NCI-H1417 treated with DMSO at 0.1 percent for 48 hours (cell line): ENCODE results near the gene KARS1.

Experiments
- DNase-seq: peaks from one replicate; lab custom pipeline; 2025; lab: John Stamatoyannopoulos, UW

The KARS1 gene

DNA sequence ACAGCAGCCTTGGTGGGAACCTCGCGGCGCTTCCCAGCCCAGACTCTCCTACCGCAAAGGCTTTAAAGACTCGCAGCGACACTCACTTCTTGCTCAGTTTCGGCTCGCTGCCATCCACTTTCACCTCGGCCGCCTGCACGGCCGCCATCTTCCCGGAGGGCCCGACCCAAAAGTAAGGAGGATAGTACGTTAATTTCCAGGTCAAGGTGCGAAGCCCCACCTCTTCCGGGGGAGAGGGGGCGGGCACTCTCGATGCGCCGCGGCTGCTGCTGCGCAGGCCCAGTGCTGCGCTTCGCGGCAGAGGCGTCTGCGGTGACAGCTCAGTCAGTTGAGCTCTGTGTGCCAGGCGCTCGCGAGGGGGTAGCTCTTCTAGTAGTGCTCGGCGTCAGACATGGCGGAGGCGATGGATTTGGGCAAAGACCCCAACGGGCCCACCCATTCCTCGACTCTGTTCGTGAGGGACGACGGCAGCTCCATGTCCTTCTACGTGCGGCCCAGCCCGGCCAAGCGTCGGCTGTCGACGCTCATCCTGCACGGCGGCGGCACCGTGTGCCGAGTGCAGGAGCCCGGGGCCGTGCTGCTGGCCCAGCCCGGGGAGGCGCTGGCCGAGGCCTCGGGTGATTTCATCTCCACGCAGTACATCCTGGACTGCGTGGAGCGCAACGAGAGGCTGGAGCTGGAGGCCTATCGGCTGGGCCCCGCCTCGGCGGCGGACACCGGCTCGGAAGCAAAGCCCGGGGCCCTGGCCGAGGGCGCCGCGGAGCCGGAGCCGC lies at the start of gene KARS1, which contains the start of gene TERF2IP:
TSS of gene KARS1 (minus strand) at position 174 of the 773 bp plus-strand sequence. CDS start at position 148, 26 bp downstream.
TSS of gene TERF2IP (plus strand) at position 282 of the 773 bp plus-strand sequence. CDS start at position 392, 110 bp downstream.
- DNase-seq: peak; percentile 73

DNA sequence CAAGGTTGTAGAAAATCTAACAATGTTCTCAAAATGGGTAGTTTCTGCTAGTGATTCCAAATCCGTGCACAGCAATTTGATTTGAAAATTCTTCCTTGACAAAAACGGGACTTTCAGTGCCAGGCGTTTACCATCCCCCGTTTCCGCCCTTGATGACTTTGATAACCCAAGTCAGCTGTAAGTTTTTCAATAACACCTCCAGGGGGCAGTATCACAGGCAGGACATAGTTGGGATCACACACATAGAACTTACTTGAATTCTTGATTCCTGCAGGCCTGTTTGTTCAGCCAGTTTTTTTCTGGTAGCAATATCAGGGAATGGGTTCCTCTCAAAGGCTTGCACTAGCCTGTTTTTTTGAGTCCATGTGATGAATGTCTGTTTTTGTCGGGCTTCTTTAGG lies 48.2 kb upstream of the KARS1 start:
- no peak for DNase-seq

DNA sequence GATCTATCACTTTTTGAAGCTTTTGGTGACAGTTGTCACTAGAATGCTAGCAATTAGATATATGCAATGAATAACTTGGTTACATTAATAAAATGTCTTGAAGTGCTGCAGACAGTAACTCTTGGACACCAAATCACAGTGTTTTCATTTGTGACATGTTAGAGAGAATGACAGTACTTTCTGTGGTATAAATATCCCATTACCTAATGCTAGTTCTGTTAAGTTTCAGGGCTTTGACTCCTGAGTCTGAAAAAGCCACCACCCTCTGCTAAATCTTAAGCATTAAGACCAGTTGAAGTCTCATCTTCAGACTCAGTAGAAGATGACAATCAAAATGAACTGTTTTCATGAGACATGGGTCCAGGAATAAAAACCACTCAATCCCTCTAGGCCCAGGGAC lies 39.9 kb upstream of the KARS1 start:
- DNase-seq: no peak

DNA sequence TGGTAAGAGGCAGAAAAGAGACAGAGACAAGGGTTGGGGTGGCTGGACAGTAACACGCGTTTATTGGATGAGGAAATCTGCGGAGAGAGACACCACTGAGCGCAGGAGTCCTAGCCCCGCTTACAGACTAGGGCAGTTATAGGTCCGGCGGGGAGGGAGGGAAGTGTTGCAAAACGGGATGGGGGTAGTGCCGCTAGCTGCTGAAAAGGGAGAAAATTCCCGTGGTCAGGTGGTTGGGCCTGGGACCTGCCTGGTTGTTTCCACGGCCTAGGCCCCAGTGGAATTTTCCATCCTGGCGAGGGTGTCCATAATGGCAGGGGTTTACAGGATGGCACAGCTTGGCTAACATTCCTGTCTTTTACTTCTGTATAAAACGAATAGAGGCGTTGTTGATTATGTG lies 34.8 kb upstream of the KARS1 start:
- no peak for DNase-seq

DNA sequence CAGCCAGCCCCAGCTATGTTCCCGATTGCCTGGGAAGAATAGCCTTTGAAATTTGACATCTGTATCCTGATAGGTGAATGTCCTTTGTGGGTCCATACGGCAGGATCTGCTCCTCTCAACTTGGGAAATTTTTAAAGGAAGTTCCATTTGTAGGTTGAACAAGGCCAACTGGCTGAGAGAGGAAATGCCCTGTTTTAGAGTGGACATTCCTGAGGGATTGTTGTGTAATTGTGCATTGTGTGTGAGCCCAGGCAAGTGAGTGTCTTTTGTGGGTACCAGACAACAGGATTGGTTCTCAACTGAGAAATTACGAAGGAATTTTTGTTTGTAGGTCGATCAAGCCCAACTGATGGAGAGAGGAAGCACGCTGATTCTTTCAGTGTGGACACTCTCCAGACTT lies 31.9 kb upstream of the KARS1 start:
- DNase-seq: no peak

DNA sequence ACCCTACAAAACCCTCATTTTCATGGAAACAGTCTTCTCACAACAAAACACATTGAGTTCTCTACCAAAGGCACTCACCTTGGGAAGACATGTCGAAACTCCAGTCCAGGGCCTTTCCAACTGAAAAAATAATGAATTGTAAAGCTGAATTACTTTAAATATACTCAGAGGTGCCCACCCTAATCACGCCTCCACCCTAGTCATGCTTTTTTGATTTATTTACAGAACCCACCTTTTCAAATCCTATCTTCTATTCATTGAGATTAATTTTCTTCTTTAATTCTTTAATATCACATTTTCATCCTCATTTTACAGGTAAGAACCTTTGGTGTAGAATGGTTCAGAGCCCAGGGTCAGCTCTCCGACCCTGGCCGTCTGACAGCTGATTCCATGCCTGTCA lies 29.4 kb upstream of the KARS1 start, which contains the start of gene CPHXL2:
TSS of gene CPHXL2 (minus strand) at position 101 of the 400 bp plus-strand sequence. CDS start at position 91, 10 bp downstream.
- no peak for DNase-seq

DNA sequence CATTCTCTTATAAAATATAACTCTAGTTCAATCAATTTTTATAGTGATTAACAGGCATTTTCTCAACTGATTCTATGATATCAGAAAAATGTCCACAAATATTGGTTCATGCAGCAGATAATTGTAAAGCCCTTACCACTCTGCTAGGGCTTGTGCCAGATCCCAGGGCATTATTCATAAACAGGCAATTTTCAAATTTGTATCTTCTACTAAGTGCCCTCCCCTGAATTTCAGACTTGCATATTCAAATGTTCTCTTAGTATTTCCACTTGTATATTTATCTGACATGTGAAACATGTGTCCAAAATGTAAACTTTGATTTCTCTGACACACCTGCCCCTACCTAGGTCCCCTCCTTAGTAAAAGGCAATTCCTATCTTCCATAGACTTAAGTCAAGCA lies 20.0 kb upstream of the KARS1 start:
- DNase-seq: no peak

DNA sequence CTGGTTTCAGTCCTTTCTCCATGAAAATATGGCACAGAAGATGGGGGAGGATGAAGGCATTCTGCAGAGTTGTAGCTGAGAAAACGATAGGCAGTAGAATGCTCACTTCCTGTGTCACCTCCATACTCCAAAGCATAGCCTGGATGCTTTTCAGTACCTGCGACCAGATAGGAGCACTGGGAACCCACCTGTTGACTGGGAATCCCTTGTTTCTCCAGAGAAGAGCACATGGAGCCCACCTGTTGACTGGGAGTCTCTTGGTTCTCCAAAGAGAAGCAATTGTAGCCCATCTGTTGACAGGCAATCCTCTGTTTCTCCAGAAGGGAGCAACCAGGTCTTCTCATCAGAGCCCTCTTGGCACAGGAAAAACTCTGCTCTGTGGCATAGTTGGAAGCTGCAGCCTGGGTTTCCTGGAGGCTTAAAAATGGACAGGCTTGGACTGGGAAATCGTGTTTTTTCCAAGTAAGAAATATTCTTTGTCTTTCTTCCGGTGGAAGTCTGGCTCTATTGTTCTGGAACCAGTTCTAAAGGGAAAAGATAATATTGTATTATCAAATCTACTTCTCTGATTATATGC lies 13.3 kb upstream of the KARS1 start:
- DNase-seq: no peak

DNA sequence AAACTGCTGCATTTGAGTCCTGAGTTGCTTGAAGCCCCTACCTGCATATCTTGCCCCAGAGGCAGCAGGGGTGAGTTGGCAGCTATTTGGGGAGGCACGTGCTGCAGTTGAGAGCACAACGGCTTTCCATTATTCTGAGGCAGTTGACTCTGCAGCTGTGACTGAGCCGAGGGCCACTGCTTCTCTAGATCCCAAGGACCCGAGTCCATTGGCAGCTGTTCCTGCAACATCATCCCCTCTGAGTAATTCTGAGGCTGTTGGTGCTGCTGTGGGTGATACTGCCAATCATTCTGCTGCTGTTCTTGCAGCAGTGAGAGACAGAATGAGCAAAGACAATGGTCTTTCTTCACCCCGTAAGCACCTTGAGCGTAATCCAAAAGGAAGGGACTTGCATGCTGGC lies 12.9 kb upstream of the KARS1 start:
- no peak for DNase-seq

DNA sequence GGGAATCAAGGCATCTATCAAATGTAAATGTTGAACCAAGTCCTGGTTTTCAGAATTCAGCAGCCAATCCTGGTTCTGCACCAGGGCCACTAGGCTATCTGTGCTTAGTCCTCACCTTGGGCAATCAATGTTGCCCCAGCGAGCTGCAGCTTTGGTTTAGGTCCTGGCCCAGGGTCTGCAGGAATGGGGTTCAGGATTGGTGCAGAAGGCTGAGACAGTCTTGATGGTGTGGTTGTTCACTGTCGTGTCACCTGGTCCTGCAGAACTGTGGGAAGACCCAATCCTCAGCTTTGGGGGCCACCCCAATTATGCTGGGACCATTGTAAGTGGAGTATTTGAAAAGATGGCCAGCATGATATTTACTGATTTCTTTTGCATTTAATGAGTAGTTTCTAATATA lies 10.7 kb upstream of the KARS1 start:
- DNase-seq: no peak

DNA sequence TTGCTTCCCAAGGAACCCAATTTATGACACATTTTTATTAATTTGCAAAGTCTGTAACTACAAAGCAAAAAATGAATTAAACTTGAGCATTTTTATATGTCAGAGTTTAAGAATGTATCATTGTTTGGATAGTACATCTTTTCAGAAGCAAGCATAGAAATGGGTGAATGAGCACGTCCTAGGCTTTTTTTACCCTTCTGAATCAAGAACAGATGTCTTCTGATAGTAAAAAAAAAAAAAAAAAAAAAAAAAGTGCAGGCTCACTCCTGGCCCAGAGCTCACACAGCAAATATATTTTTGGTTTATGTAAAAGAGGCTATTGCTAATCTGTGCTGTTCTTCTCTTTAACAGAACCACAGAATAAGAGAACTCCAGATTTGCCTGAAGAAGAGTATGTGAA lies 6.5 kb upstream of the KARS1 start:
- no peak for DNase-seq

DNA sequence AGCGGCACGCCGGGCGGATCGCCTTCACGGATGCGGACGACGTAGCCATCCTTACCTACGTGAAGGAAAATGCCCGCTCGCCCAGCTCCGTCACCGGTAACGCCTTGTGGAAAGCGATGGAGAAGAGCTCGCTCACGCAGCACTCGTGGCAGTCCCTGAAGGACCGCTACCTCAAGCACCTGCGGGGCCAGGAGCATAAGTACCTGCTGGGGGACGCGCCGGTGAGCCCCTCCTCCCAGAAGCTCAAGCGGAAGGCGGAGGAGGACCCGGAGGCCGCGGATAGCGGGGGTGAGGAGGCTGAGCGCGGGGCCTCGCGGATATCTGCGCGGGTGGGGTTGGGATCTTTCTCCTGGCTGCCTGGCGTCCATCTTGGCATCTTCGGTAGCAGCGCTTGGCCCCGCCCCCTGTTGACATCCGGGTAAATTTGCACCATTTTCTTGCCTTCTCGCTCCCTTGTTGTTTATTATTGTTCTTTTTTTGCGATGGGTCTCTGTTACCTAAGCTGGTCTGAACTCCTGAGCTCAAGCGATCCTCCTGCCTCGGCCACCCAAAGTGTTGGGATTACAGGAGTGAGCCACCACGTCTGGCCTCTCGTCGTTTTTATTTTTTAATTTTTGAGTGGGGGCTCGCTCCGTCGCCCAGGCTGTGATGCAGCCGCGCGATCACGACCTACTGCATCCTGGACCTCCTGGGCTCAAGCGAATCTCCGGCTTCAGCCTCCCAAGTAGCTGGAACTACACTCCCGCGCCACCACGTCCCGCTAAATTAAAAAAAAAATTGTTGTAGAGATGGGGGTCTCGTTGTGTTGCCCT lies 1.0 kb upstream of the KARS1 start:
- DNase-seq: no peak

DNA sequence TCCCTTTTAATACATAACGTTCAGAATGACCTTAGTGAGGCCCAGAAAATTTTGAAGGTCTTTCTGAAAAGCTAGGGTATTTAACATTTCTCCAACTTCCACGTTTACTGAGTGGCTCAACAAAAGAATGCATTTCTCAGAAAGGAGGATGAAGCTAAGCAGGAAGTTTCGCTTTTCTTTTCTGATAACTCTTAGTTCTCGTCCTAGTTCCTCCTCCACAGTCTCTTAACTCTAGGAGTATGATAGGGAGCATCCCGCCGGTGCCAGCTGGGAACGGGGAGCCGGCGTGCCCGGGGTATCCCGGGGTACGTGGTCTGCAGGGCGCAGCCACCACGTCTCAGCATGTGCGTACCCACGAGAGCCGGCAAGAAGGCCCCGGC lies 363 bp downstream of the KARS1 start:
- no peak for DNase-seq

DNA sequence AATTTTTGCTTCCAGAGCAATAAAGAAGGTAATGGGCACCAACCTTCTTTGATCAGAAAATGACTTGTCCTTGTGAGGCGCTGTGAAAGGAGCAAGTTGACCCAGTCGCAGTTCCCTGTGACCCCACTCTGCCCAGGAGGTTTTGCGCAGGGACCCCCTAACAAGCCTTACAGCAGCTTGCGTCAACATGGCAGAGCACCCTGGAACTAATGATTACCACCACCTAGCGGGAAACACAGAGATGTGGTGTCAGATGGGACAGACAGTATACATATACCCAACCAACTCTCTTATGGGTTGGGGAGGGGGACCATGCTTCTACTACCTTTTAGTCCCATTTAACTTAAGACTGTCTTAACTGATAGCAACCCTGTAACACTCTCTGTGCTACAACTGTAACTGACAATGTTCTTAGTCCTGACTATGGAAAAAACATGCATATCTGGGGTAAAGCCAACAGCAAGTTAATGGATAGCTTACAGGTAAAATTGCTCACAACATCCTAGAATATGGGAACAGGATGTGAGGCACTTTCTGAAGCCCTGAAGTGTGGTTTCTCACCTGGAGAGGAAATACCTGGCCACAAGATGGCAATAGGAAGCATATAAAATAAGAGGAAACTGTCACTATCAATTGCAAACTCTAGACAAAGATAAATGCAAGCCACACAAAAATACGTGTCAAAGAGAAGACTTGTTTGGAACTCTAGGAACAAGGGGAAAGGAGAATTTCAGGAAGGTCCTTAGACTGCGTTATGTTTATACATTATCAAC lies 3.0 kb downstream of the KARS1 start:
- no peak for DNase-seq

DNA sequence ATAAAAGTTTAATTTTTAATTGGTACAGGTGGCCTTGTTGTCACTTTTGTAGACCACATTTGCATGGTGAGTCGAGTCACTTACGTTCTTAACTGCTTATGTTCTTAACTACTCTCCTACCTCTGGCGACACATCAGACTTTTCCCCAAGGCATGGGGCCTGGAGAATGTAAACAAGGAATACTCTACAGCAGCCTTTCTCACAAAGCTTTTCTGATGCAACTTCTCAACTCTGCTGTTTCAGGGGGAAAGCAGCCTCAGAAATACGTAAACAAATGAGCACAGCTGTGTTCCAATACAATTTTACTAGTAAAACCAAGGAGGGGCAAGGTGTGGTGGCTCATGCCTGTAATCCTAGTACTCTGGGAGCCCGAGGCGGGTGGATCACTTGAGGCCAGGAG lies 6.9 kb downstream of the KARS1 start:
- no peak for DNase-seq

DNA sequence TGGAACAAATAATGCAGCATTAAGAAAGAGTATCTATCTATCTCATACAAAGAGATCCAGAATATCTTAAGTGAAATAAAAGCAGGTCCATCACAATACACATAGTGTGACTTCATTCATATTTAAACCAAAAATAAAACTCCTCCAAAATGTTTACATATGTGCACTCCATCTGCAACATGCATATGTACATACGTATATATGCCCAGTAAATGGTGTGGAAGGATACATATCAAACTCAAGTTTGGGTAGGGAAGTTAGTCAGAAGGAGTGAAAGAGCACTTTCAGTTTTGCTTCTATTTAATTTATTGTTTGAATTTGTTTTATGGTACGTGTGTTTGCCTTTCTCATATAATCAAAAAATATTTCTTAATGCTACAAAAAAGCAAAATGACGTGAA lies 12.4 kb downstream of the KARS1 start:
- DNase-seq: no peak

DNA sequence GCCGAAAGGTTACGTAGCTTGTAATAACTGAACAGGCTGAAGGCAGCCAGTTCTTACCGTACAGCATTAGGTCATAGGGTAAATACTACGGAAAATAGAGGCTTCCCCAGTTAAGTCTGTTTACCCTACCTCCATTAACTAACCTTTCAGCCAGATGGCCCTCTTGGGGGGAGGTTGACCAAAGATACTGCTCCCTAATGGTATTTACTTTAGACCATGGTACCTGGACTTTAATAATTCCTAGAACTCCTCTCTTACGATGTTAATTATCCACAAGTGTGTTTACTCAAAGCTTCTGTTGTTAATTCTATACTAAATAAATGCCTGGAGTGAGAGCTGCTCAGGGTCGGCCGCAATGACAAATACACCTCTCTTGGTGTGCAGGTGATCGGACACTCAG lies 14.6 kb downstream of the KARS1 start:
- peak; percentile 50 for DNase-seq

DNA sequence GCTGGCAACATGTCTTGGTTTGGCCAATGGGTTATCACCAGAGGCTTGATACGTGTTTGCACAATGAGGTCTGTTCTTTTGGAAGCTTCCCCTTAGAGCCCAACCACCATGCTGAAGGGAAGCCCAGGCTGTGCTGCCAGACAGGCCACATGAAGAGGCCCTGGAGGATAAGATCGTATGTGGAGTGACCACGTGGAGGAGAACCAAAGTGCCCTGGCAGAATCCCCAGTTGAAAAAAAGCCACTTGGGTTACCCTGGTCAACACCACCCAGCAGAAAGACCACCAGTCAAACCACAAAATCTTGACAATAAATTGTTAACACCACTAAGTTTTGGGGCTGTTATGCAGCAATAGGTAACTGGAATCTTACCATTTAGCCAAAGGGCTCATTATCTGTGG lies 17.4 kb downstream of the KARS1 start:
- DNase-seq: no peak

DNA sequence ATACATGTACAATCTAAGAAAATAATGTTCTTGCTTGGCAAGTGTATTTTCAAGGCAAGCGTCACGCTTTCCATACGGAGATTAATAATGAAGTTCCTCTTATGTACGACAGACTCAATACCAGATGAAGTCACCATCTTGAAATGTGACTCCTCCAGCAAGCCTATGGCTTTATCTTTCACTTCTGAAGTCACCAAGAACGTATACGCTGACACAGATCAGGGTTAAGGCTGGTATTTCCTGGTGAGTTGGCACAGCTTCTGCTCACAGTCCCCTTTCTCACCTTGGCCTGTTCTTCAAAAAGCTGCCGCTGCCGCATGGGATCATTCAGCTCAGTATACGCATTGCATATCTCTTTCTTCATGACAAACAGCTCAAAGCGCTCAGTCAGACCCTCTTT lies 18.3 kb downstream of the KARS1 start:
- no peak for DNase-seq

DNA sequence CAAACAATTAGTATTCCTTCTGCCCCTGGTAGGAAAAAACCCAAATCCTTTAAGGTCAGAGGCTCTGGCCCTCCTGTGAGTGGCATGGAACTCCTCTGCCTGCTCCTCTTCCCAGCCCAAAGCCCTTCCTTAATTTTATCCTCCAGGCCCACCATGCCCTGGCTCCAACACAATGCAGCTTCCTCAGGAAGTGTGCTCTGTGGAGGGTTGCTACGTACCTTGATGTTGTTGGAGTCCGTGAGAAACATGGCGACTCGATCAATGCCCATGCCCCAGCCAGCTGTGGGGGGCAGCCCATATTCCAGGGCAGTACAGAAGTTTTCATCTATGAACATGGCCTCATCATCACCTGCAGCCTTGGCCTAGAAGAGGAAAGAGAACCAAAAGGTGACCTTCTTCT lies 19.1 kb downstream of the KARS1 start:
- DNase-seq: no peak

DNA sequence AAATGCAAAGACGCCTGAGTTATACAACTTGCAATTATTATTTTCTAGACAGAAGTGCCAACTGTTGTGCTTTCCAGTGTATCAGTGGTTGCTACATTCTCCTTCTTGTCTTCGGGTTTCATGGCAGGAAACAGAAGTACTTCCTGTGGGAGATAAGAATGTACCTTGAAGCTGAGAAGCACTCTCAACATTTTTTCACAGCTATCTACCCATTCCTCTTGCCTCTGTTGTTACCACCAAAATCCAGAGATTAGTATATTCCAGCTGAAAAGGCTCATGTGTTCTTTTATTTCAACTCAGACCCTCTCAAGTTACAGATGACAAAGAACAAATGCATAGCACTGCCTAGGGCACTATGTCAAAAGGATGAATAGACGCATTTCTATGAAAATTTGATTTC lies 19.6 kb downstream of the KARS1 start:
- no peak for DNase-seq

DNA sequence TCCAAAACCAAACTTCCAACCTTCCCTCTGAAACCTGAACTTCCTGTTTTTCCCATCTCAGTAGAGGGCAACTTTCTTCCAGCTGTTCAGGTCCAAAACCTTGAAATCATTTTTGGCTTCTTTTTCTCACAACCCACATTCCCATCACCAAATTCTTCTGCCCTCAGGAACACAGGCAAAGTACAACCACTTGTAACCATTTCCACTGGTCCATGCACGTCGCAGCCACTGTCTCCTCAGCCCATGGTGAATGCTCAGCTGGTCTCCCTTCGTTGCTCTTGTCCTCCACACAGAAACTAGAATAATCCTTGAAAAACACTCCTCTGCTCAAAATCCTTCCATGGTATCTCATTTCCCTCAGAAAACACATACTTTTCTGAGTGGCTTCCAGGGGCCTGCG lies 20.7 kb downstream of the KARS1 start:
- no peak for DNase-seq
